ENCODE results near the gene GLG1. TPM values are rescaled to one million over a fixed set of nuclear protein-coding genes. Genes with fewer than 3 reads are reported as not detected.

GLG1 gene
- polyA plus RNA-seq, 1 donor from 2014 or later = 36.6 TPM

DNA sequence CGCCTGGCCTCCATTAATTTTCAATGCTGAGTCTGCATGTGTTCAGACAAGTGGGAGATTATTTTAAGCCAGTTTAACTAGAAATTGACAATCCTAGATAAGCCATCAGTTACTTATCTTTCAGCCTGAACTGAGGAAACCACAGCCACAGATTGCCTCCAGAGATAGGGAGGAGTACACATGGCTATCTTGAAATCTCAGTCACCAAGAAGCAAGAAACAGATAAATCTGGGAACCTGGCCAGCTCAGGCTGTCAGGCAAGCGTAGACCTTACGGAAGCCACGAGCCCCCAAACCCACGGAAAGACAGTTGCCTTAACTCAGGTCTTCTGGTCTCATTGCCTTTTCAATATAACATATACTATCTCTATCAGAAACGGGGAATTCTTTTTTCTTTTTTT lies 2.0 kb upstream of the GLG1 start:
- TF ChIP-seq MXI1 (conservative IDR thresholded peaks at IDR 0.05; ENCODE audit: poor library complexity, severe bottlenecking) (no peak), RAD21 (conservative IDR thresholded peaks at IDR 0.05) (no peak), EZH2 (IDR thresholded peaks at IDR 0.05; ENCODE audit: borderline replicate concordance, insufficient read depth, low read length, poor library complexity, severe bottlenecking) (no peak), POLR2AphosphoS5 (IDR thresholded peaks at IDR 0.05) (no peak), SMC3 (conservative IDR thresholded peaks at IDR 0.05; ENCODE audit: poor library complexity) (no peak)
- TF ChIP-seq, protein P1, sequence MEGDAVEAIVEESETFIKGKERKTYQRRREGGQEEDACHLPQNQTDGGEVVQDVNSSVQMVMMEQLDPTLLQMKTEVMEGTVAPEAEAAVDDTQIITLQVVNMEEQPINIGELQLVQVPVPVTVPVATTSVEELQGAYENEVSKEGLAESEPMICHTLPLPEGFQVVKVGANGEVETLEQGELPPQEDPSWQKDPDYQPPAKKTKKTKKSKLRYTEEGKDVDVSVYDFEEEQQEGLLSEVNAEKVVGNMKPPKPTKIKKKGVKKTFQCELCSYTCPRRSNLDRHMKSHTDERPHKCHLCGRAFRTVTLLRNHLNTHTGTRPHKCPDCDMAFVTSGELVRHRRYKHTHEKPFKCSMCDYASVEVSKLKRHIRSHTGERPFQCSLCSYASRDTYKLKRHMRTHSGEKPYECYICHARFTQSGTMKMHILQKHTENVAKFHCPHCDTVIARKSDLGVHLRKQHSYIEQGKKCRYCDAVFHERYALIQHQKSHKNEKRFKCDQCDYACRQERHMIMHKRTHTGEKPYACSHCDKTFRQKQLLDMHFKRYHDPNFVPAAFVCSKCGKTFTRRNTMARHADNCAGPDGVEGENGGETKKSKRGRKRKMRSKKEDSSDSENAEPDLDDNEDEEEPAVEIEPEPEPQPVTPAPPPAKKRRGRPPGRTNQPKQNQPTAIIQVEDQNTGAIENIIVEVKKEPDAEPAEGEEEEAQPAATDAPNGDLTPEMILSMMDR (IDR thresholded peaks at IDR 0.05; ENCODE audit: poor library complexity, severe bottlenecking) = no peak
- no peaks in the 10 kb centered on the region for H3F3A ChIP-seq (ENCODE audit: insufficient read depth, low read length, poor library complexity, severe bottlenecking)
- no peaks in the 10 kb centered on the region for H4K20me1 ChIP-seq (ENCODE audit: insufficient read depth)
- no peak overlapping the region for H3K27ac ChIP-seq (ENCODE audit: low read length)
- peaks cover 24% of the 10 kb centered on the region for H3K79me2 ChIP-seq (replicated peaks; ENCODE audit: insufficient read depth, low read length)
- no peak overlapping the region for H3K4me2 ChIP-seq (ENCODE audit: low read length)
- H3K36me3 ChIP-seq (ENCODE audit: insufficient read depth, low read length) = no peaks in the 10 kb centered on the region
- H3K9ac ChIP-seq (ENCODE audit: low read length) = no peak overlapping the region
- no peaks in the 10 kb centered on the region for H3K9me3 ChIP-seq (ENCODE audit: low read length)
- H3K9me2 ChIP-seq (ENCODE audit: insufficient read depth, low read length) = no peaks in the 10 kb centered on the region
- no peak overlapping the region for H2AFZ ChIP-seq (ENCODE audit: low read depth, low read length)
- H3K4me3 ChIP-seq (ENCODE audit: low read length) = no peak overlapping the region
- H3K27me3 ChIP-seq (ENCODE audit: insufficient read depth, low read depth, low read length) = no peaks in the 10 kb centered on the region

DNA sequence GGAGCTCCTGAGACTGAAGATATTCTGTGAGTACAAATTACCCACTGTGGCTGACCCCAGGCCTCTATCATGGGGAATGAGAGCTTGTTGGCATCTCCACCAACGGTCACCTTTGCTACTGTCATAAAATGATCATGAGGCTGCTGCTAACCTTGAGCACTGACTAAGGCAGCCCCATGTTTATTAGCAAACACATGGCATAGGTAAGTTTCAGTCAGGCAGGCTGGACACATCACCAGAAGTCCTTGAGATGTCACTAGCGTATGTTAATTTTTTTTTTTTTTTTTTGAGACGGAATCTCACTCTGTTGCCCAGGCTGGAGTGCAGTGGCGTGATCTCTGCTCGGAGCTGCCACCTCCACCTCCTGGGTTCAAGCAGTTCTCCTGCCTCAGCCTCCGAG lies 1.5 kb upstream of the GLG1 start:
- H3K9me3 ChIP-seq (ENCODE audit: low read length) = no peaks in the 10 kb centered on the region
- H3F3A ChIP-seq (ENCODE audit: insufficient read depth, low read length, poor library complexity, severe bottlenecking) = no peaks in the 10 kb centered on the region

More for the DNA sequence above, 1.5 kb upstream of the GLG1 start:
- no peak overlapping the region for H2AFZ ChIP-seq (ENCODE audit: low read depth, low read length)
- H3K36me3 ChIP-seq (ENCODE audit: insufficient read depth, low read length) = no peaks in the 10 kb centered on the region
- no peaks in the 10 kb centered on the region for H3K9me2 ChIP-seq (ENCODE audit: insufficient read depth, low read length)
- H3K9ac ChIP-seq (ENCODE audit: low read length) = no peak overlapping the region
- no peaks in the 10 kb centered on the region for H4K20me1 ChIP-seq (ENCODE audit: insufficient read depth)
- H3K4me3 ChIP-seq (ENCODE audit: low read length) = no peak overlapping the region
- H3K4me2 ChIP-seq (ENCODE audit: low read length) = no peak overlapping the region
- no peaks in the 10 kb centered on the region for H3K27me3 ChIP-seq (ENCODE audit: insufficient read depth, low read depth, low read length)
- no peak overlapping the region for H3K27ac ChIP-seq (ENCODE audit: low read length)
- peaks cover 29% of the 10 kb centered on the region for H3K79me2 ChIP-seq (replicated peaks; ENCODE audit: insufficient read depth, low read length)
- TF ChIP-seq MXI1 (conservative IDR thresholded peaks at IDR 0.05; ENCODE audit: poor library complexity, severe bottlenecking) = no peak
- no peak for TF ChIP-seq TAF1 (IDR thresholded peaks at IDR 0.05; ENCODE audit: low read depth)
- TF ChIP-seq RAD21 (conservative IDR thresholded peaks at IDR 0.05) = no peak
- TF ChIP-seq, protein P2, sequence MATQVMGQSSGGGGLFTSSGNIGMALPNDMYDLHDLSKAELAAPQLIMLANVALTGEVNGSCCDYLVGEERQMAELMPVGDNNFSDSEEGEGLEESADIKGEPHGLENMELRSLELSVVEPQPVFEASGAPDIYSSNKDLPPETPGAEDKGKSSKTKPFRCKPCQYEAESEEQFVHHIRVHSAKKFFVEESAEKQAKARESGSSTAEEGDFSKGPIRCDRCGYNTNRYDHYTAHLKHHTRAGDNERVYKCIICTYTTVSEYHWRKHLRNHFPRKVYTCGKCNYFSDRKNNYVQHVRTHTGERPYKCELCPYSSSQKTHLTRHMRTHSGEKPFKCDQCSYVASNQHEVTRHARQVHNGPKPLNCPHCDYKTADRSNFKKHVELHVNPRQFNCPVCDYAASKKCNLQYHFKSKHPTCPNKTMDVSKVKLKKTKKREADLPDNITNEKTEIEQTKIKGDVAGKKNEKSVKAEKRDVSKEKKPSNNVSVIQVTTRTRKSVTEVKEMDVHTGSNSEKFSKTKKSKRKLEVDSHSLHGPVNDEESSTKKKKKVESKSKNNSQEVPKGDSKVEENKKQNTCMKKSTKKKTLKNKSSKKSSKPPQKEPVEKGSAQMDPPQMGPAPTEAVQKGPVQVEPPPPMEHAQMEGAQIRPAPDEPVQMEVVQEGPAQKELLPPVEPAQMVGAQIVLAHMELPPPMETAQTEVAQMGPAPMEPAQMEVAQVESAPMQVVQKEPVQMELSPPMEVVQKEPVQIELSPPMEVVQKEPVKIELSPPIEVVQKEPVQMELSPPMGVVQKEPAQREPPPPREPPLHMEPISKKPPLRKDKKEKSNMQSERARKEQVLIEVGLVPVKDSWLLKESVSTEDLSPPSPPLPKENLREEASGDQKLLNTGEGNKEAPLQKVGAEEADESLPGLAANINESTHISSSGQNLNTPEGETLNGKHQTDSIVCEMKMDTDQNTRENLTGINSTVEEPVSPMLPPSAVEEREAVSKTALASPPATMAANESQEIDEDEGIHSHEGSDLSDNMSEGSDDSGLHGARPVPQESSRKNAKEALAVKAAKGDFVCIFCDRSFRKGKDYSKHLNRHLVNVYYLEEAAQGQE (IDR thresholded peaks at IDR 0.05; ENCODE audit: borderline replicate concordance) = no peak
- no peak for TF ChIP-seq SMC3 (conservative IDR thresholded peaks at IDR 0.05; ENCODE audit: poor library complexity)
- TF ChIP-seq, protein P1 (IDR thresholded peaks at IDR 0.05; ENCODE audit: poor library complexity, severe bottlenecking) = no peak
- TF ChIP-seq EZH2 (IDR thresholded peaks at IDR 0.05; ENCODE audit: borderline replicate concordance, insufficient read depth, low read length, poor library complexity, severe bottlenecking) = no peak

Data from neural cell (in vitro differentiated cells).